Hematopoietic multipotent progenitor cell (in vitro differentiated cells): ENCODE measurements around the gene DCHS1. TPM values are rescaled to one million over a fixed set of nuclear protein-coding genes. Genes with fewer than 3 reads are reported as not detected.

Source experiments
- DNase-seq, 3 donors: peaks; one replicate each; pipeline ENCODE4 v3.0.0-alpha.2; 2011 to 2015; ENCODE audit warnings: low read depth in 2 of 3, low spot score in 2 of 3
- total RNA-seq: library from RNA; depleted of rRNA; stranded (reverse); fragments of >200 nt; gene quantifications from one replicate; pipeline ENCODE4 v1.2.3, GENCODE V29; 2012

Gene DCHS1
- total RNA-seq, 1 donor = 22.4 TPM

GRCh38 chr11:6601041-6601461 is 54.6 kb downstream of the DCHS1 start:
- no peak for DNase-seq

DNA sequence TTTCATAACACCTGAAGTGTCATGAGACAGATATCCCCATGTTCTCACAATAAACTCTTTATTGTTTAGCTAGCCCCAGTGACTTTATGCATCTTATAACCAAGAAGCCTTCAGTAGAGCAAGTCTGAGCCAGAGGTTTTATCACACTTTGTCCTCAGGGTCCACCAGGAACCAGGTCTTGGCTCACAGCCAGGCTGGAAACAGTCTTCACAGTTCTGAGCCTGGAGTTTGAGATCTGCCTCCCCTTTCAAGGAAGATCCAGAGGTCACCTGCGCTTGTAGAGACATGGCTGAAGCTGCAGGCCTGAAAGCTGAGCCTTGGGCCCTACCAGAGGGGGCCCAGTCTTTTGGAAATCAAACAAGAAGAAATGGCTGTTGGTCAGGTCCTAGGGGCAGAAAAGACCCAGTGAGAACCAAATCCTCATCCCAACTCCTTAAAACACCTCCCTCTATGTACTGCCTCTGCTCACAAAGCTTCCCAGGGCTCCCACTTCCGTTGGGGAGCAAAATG is 55.7 kb downstream of the DCHS1 start:
- no peak for DNase-seq

DNA sequence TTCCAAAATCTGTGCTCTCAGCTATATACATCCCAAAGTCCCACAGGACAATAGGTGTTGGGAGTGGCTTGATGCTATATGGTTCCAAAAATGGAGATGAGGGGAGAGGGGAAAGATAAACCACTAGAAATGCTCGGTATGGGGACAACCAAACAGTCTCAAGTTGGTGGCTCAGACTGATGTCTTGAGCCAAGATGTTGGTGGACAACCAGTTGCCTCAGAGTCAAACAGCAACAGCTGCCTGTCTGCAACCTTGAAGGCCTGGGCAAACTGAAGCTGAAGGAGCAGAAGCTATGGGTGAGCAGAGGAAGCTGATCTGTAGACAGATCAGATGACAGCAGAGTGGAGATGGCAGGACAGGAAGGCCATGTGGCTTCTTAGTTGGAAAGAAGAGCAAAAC is 56.2 kb downstream of the DCHS1 start:
- no peak for DNase-seq

GRCh38 chr11:6598555-6598954 is 57.1 kb downstream of the DCHS1 start:
- no peak for DNase-seq

DNA sequence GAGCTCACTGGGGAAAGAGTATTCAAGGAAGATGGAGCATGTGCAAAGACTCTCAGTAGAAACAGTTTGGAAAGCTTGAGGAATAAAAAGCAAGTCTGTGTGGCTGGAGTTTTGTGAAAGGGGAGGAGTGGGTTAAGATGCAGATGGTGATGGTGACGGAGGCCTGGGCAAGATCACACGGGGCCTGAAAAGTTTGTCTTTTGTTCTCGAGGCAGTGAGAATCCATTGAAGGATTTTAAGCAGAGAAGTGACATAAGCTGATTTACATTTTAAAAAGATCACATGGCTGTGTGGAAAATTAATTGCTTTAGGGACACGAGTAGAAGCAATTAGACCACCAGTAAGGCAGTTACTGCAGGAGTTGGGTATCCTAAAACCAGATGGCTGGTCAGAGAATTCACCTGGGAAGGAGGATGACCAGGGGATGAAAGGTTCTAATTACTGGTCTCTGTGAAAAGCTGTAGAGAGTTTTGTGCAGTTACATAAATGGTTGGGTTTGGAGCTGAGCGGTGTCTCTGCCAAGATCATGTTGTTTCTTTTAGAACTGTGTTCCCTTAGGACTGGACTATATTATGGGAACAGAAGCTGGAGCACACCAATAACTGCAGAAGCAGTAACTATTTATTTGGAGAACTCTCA is 59.3 kb downstream of the DCHS1 start:
- DNase-seq = no peak

GRCh38 chr11:6594142-6594768 is 61.4 kb downstream of the DCHS1 start:
- no peak for DNase-seq

- no peak for DNase-seq
Measured at GRCh38 chr11:6588018-6588417, 67.6 kb downstream of the DCHS1 start.

DNA sequence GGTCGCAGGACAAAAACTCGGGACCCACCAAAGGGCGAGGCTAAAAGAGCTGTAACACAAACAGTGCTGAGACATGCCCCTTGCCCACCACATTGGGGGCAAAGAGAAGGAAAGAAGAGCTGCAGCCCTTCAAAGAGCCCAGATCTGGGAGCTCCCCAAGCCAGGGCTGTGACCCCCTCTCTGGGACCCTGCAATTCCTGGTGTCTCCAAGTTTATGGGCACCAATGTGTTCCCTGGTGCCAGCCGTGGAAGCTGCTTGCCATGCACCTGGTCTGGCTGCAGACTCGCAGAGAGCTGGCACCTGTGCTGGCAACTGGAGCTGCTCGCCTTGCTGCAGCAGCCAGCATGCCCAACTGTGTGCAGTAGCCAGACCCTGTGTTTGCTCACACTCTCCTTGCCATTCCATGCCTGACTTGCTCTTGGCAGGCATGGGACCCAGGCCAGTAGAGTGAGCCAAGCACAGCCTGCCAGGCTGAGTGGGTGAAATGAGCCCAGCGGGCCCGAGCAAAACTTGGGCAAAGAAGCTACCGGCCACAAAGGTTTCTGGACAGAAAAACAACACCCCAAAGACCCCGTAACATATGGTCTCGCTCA is 68.2 kb downstream of the DCHS1 start:
- no peak for DNase-seq

DNA sequence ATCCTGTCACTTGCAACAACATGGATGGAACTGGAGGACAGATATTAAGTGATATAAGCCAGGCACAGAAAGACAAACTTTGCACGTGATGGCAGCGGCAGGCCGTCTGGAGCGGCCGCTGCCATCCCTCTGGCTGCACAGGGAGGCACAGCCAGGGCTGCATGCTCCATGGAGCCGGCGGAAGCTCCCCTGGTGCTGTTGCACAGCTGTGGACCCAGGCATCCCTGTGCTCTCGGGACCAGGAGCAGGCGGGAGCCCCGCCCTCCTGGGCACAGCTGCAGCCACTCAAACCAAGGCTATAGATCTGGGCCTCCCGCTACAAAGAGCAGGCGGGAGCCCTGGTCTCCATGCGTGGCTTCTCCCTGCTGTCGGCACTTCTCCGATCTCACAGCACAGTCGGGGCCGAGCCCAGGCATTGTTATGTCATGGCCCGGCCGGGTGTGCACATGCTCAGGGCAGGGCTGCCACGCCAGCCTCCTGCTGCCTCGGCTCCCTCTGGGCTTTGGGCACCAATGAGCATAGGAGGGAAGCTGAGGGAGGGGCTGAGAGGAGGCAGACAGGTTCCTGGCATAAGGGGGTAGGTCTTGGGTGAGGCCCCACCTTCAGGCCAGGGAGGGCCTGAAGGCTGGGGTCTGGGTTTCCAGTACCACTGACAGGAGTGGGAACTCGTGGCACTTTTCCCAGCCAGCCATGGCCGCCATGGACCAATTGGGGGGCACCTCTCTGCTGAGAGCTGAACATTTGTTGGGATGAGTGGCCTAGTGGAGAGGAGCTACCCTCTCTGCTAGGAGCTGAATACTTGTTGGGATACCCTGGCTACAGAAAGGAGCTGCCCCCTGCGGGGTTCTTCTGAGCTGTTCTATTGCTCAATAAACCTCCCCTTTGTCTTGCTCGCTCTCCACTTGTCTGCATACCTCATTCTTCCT is 68.9 kb downstream of the DCHS1 start:
- DNase-seq = no peak

DNA sequence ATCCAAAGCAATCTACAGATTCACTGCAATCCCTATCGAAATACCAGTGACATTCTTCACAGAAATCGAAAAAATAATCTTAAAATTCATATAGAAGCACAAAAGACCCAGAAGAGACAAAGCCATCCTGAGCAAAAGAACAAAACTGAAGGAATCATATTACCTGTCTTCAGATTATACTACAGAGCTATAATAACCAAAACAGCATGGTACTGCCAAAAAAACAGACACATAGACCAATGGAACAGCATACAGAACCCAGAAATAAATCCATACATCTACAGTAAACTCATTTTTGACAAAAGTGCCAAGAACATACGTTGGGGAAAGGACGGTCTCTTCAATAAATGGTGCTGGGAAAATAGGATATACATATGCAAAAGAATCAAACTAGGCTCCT is 71.1 kb downstream of the DCHS1 start:
- DNase-seq = no peak

DNA sequence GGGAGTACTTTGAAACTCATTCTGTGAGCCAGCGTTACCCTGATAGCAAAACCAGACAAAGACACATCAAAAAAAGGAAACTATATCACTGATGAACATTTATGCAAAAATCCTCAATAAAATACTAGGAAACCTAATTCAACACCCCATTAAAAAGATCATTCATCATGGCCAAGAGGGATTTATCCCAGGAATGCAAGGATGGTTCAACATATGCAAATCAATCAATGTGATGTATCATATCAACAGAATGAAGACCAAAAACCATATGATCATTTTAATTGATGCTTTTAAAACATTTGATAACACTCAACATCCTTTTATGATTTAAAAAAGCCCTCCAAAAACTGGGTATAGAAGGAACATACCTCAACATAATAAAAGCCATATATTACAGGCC is 72.0 kb downstream of the DCHS1 start:
- no peak for DNase-seq

- no peak for DNase-seq
Measured at GRCh38 chr11:6579681-6580080, 75.9 kb downstream of the DCHS1 start.

- DNase-seq = no peak
Measured at GRCh38 chr11:6578134-6578533, 77.5 kb downstream of the DCHS1 start.

DNA sequence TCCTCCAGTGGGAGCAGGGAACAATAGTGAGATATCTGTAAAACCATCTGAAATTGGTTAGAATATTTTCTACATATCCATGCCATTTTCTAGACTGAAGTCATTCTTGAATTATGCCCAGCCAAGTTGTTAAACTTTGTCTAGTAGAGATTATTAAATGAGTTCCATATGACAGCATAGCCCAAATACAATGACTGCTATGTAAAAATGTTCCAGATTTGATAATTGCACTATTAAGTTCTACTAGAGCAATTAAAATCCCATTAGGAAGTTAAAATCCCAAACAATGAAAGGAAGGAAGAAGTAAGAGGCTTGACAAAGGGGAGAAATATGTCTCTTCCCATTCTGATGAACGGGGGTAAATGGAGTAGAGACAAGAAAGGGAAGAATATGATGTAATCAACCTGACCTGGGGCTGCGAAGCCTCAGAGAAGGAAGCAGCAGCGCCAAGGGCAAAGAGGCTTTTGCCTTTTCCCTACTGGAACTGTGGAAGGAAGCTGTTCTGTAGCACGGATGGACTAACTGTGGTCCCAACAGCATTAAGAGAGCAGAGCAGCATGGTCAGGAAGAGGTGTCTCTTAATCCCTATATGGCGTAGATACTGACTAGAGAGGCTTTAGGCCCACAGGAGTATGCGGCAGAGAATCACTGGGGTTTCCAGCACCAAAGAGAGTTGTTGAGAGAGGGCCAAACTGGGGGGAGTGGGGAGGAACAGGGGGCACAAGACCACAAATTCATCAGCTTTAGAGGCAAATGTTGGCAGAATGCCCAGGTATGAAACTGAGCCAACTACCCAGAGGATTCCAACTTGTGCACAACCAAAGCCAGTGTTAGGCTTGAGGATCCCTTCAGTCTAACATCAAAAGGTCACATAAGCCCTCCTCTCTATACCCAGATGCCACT is 78.9 kb downstream of the DCHS1 start:
- peak in 2 of 3 donors; percentile 20 to 49 for DNase-seq

GRCh38 chr11:6574816-6575715 is 80.5 kb downstream of the DCHS1 start:
- no peak for DNase-seq

GRCh38 chr11:6572215-6572614 is 83.4 kb downstream of the DCHS1 start:
- DNase-seq = no peak

DNA sequence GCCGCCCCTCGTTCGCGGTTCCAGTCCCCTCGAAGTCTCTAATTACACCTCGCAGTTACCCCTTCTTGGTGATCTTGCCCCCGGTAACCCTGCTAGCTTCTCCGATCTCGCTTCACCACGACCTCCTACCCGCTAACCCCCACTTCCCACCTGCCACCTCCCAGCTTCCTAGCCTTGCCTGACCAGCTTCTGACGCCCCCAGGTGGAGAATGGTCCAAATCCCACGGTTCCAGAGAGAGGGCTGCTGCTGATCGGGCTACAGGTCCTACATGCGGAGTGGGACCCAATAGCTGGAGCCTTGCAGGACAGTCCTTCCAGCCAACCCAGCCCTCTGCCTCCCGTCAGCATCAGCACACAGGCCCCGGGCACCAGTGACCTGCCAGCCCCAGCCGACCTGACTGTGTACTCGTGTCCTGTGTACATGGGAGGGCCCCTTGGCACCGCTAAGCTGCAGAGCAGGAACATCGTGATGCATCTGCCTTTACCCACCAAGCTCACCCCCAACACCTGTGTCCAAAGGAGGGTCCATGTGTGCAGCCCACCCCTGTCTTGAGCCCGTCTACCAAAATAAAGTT is 84.1 kb downstream of the DCHS1 start:
- no peak for DNase-seq
